Stomach (tissue), 9 donors: ENCODE measurements around the gene TAP1. TPM values are rescaled to one million over a fixed set of nuclear protein-coding genes. Genes with fewer than 3 reads are reported as not detected.

Experiments used
- DNase-seq, 2 donors: peaks; one replicate each; pipeline versions ENCODE4 v3.0.0 to v3.0.0-alpha.2; 2013 to 2019
- H3K27ac ChIP-seq, 5 donors: fragments of 200-600 bp in 4 of 5; sonication (generic) in 4 of 5; one replicate each; pipeline ENCODE4 v1.5.1; 2013 to 2019; ENCODE audit warnings: mild to moderate bottlenecking in 1 of 5, moderate library complexity in 1 of 5
- H3K27me3 ChIP-seq, 3 donors: fragments of 200-600 bp; sonication (generic); one replicate each; pipeline ENCODE4 v1.5.1; 2017 to 2019; ENCODE audit warnings: mixed run types in 1 of 3
- H3K36me3 ChIP-seq, 4 donors: fragments of 200-600 bp; sonication (generic); 1 replicate in 3 of 4; 2 replicates in 1 of 4; pipeline ENCODE4 v1.5.1; 2016 to 2019
- H3K4me1 ChIP-seq, 4 donors: fragments of 200-600 bp; sonication (generic); one replicate each; pipeline ENCODE4 v1.5.1; 2016 to 2019
- H3K4me3 ChIP-seq, 4 donors: fragments of 200-600 bp; sonication (generic) in 3 of 4; one replicate each; pipeline ENCODE4 v1.5.1; 2016 to 2019; ENCODE audit warnings: mild to moderate bottlenecking in 1 of 4
- H3K9me3 ChIP-seq, 4 donors: fragments of 200-600 bp; sonication (generic); one replicate each; pipeline ENCODE4 v1.5.1; 2016 to 2019
- CTCF ChIP-seq, 7 experiments: fragments of 450-650 bp in 4 of 7; fragments of 200-600 bp in 3 of 7; sonication (generic) in 3 of 7; IDR thresholded peaks; one replicate each; pipeline ENCODE4 v1.5.1; 2016 to 2019; ENCODE audit warnings: antibody characterized with exemption in 7 of 7, control low read depth in 2 of 7, mild to moderate bottlenecking in 1 of 7
- EP300 ChIP-seq: sonication (generic); formaldehyde crosslinking; IDR thresholded peaks from one replicate; pipeline ENCODE4 v1.6.1; 2017; ENCODE audit warnings: antibody characterized with exemption
- POLR2A ChIP-seq, 4 donors: fragments of 450-650 bp; IDR thresholded peaks; one replicate each; pipeline ENCODE4 v1.6.1; 2016; ENCODE audit warnings: antibody characterized with exemption in 4 of 4, control low read depth in 2 of 4, mild to moderate bottlenecking in 1 of 4, moderate library complexity in 1 of 4
- POLR2AphosphoS5 ChIP-seq, 3 donors: sonication (generic); formaldehyde crosslinking; IDR thresholded peaks; one replicate each; pipeline ENCODE4 v1.6.1; 2016; ENCODE audit warnings: antibody characterized with exemption in 3 of 3
- WGBS, 5 donors: extraction: QIAGEN DNeasy Blood & Tissue Kit in 3 of 5; methylation state at CpG; one replicate each; pipeline versions ENCODE4 v1.1.5 to v1.1.7; 2013 to 2018; 5-methylcytosine and 5-hydroxymethylcytosine counted together
- intact Hi-C: fragments of 100-400 bp; cut with DNase I; formaldehyde crosslinking; loops from one replicate; pipeline ENCODE4 v1.15.1; 2023; ENCODE audit warnings: low total_unique reads
- polyA plus RNA-seq, 3 donors: library from polyadenylated mRNA; stranded (reverse); fragments of 200-250 nt; gene quantifications; one replicate each; pipeline ENCODE4 v1.2.3, GENCODE V29; 2013
- total RNA-seq, 5 donors: library from RNA; depleted of rRNA; stranded (reverse); fragments of >200 nt; gene quantifications; one replicate each; pipeline versions ENCODE4 v1.1.0 to v1.2.3, GENCODE V29; 2014 to 2016
- donor health status: healthy with polysubstance abuse.
- donor health status: Bipolar disorder and iron deficiency.
- donor health status: healthy.

TAP1 gene
- total and polyA plus RNA-seq, 8 donors = 10.8 to 117 (median 25.3) TPM

- WGBS, 5 donors = 90 to 95% (median 91%) methylated on average over 3 to 8 of the region's 8 CpGs
- Histone ChIP-seq H3K27ac (no peak overlapping the region), H3K4me3 (peak overlapping the region in 1 of 4 donors; percentile 21), H3K4me1 (peaks cover 23 to 77% (median 56%) of the 10 kb centered on the region in 4 donors), H3K36me3 (peaks cover 34 to 71% (median 64%) of the 10 kb centered on the region in 4 donors), H3K9me3 (no peaks in the 10 kb centered on the region), H3K27me3 (no peaks in the 10 kb centered on the region)
- no peak for TF ChIP-seq EP300
- no peak for TF ChIP-seq POLR2A (IDR thresholded peaks at IDR 0.05)
- no peak for TF ChIP-seq POLR2AphosphoS5 (IDR thresholded peaks at IDR 0.05)
- TF ChIP-seq CTCF (IDR thresholded peaks at IDR 0.05) = no peak
- intact Hi-C loops = no loop called here
- DNase-seq = no peak
These were observed 5.7 kb downstream of the TAP1 start for GRCh38 chr6:32847795-32848194.

- Histone ChIP-seq H3K27ac (no peak overlapping the region), H3K36me3 (peaks cover 32 to 77% (median 68%) of the 10 kb centered on the region in 4 donors), H3K27me3 (no peaks in the 10 kb centered on the region), H3K4me1 (peaks cover 24 to 78% (median 56%) of the 10 kb centered on the region in 4 donors), H3K4me3 (peak overlapping the region in 1 of 4 donors; percentile 21), H3K9me3 (no peaks in the 10 kb centered on the region)
- no peak for DNase-seq
- intact Hi-C loops = no loop called here
- WGBS, 5 donors = 92 to 94% (median 93%) methylated on average over 10 of the region's 10 CpGs
- no peak for TF ChIP-seq POLR2A (IDR thresholded peaks at IDR 0.05)
- no peak for TF ChIP-seq EP300
- no peak for TF ChIP-seq CTCF (IDR thresholded peaks at IDR 0.05)
- TF ChIP-seq POLR2AphosphoS5 (IDR thresholded peaks at IDR 0.05) = no peak
These were observed 6.5 kb downstream of the TAP1 start for GRCh38 chr6:32847004-32847403.

- 65 to 79% (median 69%) methylated on average over 10 of the region's 10 CpGs for WGBS, 5 donors
- no peaks in the 10 kb centered on the region for H3K27me3 ChIP-seq
- intact Hi-C loops = no loop called here
- H3K9me3 ChIP-seq = no peaks in the 10 kb centered on the region
- H3K27ac ChIP-seq = peak overlapping the region; percentile 21 to 99 (median 96)
- no peak for DNase-seq
- H3K4me1 ChIP-seq = peaks cover 19 to 68% (median 49%) of the 10 kb centered on the region in 4 donors
- TF ChIP-seq EP300 = no peak
- peaks cover 30 to 77% (median 72%) of the 10 kb centered on the region in 4 donors for H3K36me3 ChIP-seq
- H3K4me3 ChIP-seq = peak overlapping the region; percentile 61 to 80 (median 70)
These were observed 8.1 kb downstream of the TAP1 start for GRCh38 chr6:32845384-32845884.

GRCh38 chr6:32844839-32845383 is 8.6 kb downstream of the TAP1 start:
- Histone ChIP-seq H3K4me3 (peak overlapping the region; percentile 61 to 80 (median 70)), H3K9me3 (no peaks in the 10 kb centered on the region), H3K27me3 (no peaks in the 10 kb centered on the region), H3K27ac (peak overlapping the region; percentile 79 to 99 (median 96)), H3K36me3 (peaks cover 25 to 77% (median 70%) of the 10 kb centered on the region in 4 donors), H3K4me1 (peaks cover 19 to 65% (median 47%) of the 10 kb centered on the region in 4 donors)
- no peak for TF ChIP-seq EP300
- peak in 2 of 3 donors; percentile 59 to 72 for TF ChIP-seq POLR2AphosphoS5 (IDR thresholded peaks at IDR 0.05)
- DNase-seq = no peak
- WGBS, 5 donors = 19 to 25% (median 22%) methylated on average over 19 of the region's 19 CpGs
- intact Hi-C loops = no loop called here

GRCh38 chr6:32843979-32844838 is 9.3 kb downstream of the TAP1 start, which contains the start of gene PSMB8:
Gene PSMB8 (minus strand): TSS chr6:32844047. CDS start chr6:32843996, 51 bp downstream.
- Histone ChIP-seq H3K4me1 (peaks cover 19 to 67% (median 47%) of the 10 kb centered on the region in 4 donors), H3K36me3 (peaks cover 24 to 70% (median 63%) of the 10 kb centered on the region in 4 donors), H3K9me3 (no peaks in the 10 kb centered on the region), H3K27ac (peak within 1 kb of the TSS; percentile 89 to 99 (median 96)), H3K4me3 (peak within 1 kb of the TSS; percentile 61 to 80 (median 70)), H3K27me3 (no peaks in the 10 kb centered on the region)
- intact Hi-C loops = no loop called here
- TF ChIP-seq POLR2A (IDR thresholded peaks at IDR 0.05) (peak in 2 of 4 donors; percentile 36 to 45), EP300 (no peak), POLR2AphosphoS5 (IDR thresholded peaks at IDR 0.05) (peak; percentile 84 to 99 (median 98)), CTCF (IDR thresholded peaks at IDR 0.05) (peak in 1 of 7 experiments; percentile 27)
- peak; percentile 98 to 99 for DNase-seq
- 0 to 1% (median 0%) methylated on average over 32 to 40 of the region's 40 CpGs for WGBS, 5 donors
